Retinal pigment epithelial cell (primary cell): ENCODE results near the gene SIPA1.
A peak's percentile ranks its signal among the peaks of the same experiment; 100 is the strongest.

Source experiments
- DNase-seq: peaks from one replicate; pipeline ENCODE4 v3.0.0-alpha.2; 2010; ENCODE audit warnings: low read depth
- H3K4me3 ChIP-seq: 2 replicates; pipeline ENCODE4 v1.5.1; 2011; ENCODE audit warnings: mild to moderate bottlenecking, low read length, control low read depth, moderate library complexity
- TF ChIP-seq, protein P1 (sequence below): conservative IDR thresholded peaks from 2 replicates; pipeline ENCODE4 v1.5.1; 2011; ENCODE audit warnings: low read depth, low read length, control low read depth, inconsistent platforms

The SIPA1 gene

DNA sequence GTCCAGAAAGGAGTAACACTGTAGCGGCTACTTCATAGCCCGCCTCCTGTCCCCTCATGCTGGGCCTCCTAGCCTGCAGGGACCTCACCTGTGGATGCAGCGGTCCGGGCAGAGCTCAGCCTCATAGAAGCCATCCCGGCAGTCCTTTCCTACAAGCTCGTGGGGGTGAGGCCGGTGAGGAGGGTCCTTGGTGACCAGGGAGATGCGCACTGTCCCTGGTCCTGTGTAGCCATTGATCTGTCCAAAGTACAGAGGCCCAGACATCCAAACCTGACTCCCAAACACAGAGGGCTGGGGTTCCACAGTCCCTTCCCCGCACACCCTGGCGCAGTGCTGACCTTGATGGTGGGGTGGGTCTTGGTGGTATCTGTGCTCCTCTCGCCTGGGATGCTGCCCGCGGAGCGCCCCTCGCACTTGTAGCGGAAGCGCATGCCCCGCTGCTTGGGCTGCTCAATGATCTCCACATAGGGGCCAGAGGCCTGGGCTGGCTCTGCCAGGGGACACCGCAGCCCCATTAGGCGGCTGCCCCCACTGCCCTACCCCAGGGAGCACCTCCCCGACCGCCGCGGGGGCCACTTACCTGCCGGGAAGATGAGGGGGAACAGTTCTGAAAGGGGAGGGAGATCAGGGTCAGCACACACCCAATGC, 23.8 kb downstream of the SIPA1 start:
- H3K4me3 ChIP-seq: peak overlapping the region; percentile 94
- TF ChIP-seq, protein P1, sequence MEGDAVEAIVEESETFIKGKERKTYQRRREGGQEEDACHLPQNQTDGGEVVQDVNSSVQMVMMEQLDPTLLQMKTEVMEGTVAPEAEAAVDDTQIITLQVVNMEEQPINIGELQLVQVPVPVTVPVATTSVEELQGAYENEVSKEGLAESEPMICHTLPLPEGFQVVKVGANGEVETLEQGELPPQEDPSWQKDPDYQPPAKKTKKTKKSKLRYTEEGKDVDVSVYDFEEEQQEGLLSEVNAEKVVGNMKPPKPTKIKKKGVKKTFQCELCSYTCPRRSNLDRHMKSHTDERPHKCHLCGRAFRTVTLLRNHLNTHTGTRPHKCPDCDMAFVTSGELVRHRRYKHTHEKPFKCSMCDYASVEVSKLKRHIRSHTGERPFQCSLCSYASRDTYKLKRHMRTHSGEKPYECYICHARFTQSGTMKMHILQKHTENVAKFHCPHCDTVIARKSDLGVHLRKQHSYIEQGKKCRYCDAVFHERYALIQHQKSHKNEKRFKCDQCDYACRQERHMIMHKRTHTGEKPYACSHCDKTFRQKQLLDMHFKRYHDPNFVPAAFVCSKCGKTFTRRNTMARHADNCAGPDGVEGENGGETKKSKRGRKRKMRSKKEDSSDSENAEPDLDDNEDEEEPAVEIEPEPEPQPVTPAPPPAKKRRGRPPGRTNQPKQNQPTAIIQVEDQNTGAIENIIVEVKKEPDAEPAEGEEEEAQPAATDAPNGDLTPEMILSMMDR: no peak
- DNase-seq: no peak

DNA sequence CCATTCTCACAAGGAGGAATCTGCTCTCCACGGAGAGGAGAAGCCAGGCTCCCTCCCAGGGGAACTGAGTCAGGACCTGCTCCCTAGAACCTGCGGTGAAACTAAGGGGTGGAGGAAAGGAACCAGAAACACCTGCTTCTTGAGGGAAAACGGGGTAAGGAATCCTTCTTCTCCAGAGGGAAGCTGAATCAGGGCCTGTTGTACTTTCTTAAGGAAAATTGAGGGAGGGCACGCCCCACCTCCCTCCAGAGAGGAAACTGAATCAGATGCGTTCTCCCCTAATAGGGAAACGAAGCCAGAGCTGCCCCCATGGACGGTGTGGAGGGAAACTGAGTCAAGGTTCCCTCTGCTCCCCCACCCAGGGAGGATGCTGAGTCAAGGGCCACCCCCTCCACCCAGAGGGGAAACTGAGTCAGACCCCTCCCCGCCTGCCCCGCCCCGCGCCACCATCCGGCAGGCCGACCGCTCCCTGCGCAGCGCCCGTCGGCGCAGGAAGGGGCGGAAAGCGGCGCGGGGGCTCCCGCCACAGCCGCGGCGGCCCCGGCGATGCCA, 24.4 kb downstream of the SIPA1 start:
- DNase-seq: no peak
- TF ChIP-seq, protein P1: no peak
- H3K4me3 ChIP-seq: peak overlapping the region; percentile 94

DNA sequence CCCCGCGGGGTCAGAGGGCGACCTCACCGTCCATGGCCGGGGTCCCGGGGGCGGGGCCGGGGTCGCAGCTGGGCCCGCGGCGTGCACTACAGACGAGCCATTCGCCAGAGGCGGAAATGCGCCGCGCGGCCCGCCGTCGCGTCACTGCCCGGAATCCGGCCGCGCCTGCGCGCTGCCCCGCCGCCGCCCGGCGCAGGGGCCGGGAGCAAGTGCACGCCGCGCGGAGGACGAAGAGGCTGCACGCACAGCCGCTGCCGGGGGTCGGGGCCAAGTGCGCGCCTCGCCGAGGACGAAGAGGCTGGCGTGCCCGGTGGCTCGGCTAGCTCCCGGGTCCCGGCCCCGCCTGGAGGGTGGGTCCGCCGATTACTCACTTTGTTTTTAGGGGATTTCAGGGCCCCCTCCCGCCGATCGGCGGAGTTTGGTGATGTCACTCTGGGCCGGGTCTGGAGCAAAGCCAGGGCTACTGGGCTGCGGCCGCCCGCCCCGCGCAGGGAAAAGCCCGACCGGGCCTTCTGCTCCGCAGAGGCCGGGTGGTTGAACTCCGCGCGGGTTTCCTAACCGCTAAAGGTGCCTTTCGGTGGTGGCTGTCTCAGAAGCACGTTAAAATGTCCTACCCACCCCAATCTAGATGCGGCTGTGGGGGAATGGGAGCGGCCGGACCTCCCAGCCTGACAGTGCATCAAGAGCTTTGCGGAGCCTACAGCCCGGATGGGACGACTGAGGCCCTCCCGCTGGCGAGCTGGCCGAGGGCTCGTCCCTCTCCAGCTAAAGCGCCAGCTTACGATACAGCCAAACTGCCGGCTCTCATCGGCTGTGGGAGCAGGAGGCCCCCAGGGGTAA, 25.1 kb downstream of the SIPA1 start, which contains the start of gene RELA:
RELA (minus strand) TSS at position 118 of the 840 bp plus-strand sequence; CDS start at position 34, 84 bp downstream.
- TF ChIP-seq, protein P1: no peak
- peak within 1 kb of the TSS; percentile 94 for H3K4me3 ChIP-seq
- no peak for DNase-seq

DNA sequence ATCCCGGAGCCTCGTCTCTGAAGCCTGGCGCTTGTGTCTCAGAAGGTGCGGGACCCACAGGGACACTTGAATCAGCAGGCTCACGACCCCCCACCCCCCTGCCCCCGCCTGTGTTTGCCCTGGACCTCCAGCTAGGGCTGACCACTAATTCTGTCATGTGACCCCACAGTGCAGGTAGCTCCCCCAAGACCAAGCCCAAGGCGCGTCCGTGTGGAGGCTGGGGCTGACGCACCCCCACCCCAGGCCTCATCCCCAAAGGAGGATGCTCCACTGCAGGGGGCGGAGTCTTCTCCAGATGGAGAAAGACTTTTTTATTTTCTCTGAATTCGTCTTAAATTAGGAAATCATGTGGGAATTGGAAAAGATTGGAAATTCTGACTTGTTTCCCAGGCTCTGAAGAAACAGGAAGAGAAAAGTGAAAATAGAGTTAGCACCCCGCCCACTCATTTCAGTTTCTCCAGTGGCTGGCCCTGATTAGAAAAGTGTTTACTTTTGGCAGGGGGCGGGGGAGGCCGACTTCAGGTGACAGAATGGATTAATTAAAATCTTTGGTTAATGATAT, 25.8 kb downstream of the SIPA1 start:
- no peak for DNase-seq
- peak overlapping the region; percentile 68 for H3K4me3 ChIP-seq
- TF ChIP-seq, protein P1: no peak

DNA sequence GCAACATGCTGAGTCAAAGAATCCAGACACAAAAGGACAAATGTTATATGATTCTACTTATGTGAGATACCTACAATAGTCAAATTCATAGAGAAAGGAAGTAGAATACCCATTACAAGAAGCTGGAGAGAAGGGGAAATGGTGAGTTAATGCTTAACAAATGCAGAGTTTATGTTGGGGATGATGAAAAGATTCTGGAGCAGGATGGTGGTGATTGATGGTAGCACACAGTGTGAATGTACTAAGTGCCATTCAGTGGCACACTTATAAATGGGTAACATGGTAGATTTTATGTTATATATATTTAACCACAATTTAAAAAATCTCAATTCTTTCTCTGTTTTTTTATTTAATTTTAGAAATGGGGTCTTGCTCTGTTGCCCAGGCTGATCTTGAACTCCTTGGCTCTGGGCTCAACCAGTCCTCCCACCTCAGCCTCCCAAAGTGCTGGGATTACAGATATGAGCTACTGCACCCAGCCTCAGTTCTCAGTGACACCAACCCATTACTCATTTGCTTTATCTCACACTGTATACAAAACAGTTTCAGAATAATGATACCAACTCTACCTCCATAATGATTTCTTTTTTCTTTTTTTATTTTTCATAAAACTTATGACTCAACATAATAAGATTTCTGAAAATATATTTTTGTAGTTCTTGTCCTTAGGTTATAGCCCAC, 34.4 kb downstream of the SIPA1 start:
- TF ChIP-seq, protein P1: no peak
- H3K4me3 ChIP-seq: no peak overlapping the region
- DNase-seq: no peak

DNA sequence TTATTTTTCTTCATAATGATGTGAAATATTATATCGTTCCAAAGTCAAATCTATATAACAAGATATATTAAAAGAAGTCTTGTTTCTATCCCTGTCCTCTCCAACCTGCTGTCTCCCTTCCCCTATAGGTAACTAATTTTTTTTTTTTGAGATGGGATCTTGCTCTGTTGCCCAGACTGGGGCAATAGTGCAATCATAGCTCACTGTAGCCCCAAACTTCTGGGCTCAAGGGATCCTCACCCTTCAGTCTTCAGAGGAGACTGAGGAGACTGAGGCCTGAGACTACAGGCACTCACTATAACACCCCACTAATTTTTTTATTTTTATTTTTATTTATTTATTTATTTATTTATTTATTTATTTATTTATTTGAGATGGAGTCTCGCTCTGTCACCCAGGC, 35.1 kb downstream of the SIPA1 start:
- TF ChIP-seq, protein P1: no peak
- H3K4me3 ChIP-seq: no peak overlapping the region
- no peak for DNase-seq
